GM12878 (cell line): Measurements from ENCODE around the gene CCDC9. TPM values are rescaled to one million over a fixed set of nuclear protein-coding genes. Genes with fewer than 3 reads are reported as not detected.

Source experiments
- ATAC-seq: fragments of 200-7000 bp; cut with Tn5 transposase; 3 replicates; pipeline ENCODE4 v1.9.1; 2020; ENCODE audit warnings: mild to moderate bottlenecking, moderate library complexity
- BruUV-seq: library from RNA; stranded (reverse); fragments of 400-500 nt; replicated peaks from 2 replicates; lab custom pipeline; 2021; lab: Mats Ljungman, UMichigan
- CTCF ChIA-PET: fragments of 300-600 bp; sonication (Branson Sonifier 250); formaldehyde crosslinking; extraction: SDS; loops from one replicate; lab custom pipeline; 2021; ENCODE audit warnings: inconsistent platforms; lab: Yijun Ruan, JAX
- POLR2A ChIA-PET: fragments of 350-600 bp; formaldehyde crosslinking; extraction: SDS; loops from one replicate; lab custom pipeline; 2021; ENCODE audit warnings: inconsistent platforms; lab: Charles Lee
- RAD21 ChIA-PET: fragments of 300-600 bp; sonication (Branson Sonifier 250); formaldehyde crosslinking; loops from one replicate; lab custom pipeline; 2023; ENCODE audit warnings: antibody characterized with exemption; ENCODE audit not compliant: unreplicated experiment; lab: Charles Lee
- SMC1A ChIA-PET: fragments of 300-600 bp; sonication (Branson Sonifier 250); formaldehyde crosslinking; loops from one replicate; lab custom pipeline; 2023; ENCODE audit not compliant: unreplicated experiment, uncharacterized antibody; lab: Charles Lee
- DNase-seq: peaks from one replicate; pipeline ENCODE4 v3.0.0-alpha.2; 2011; ENCODE audit warnings: low read depth, low spot score
- FAIRE-seq: peaks from 3 replicates; lab custom pipeline; 2011; peaks lifted over from hg19 to GRCh38; lab: Jason Lieb, UNC
- H2AFZ ChIP-seq: 2 replicates; pipeline ENCODE4 v1.6.0; 2011; ENCODE audit warnings: low read depth, low read length, control low read depth; ENCODE audit not compliant: control insufficient read depth
- H3K27ac ChIP-seq: 2 replicates; pipeline ENCODE4 v1.5.1; 2011; ENCODE audit warnings: control low read depth; ENCODE audit not compliant: control insufficient read depth, insufficient read depth
- H3K27me3 ChIP-seq, 2 experiments: replicated peaks in 1 of 2; 2 replicates each; pipeline versions ENCODE4 v1.6.0 to v1.6.1; 2011; ENCODE audit warnings: low read length in 1 of 2; ENCODE audit not compliant: control insufficient read depth in 2 of 2, insufficient read depth in 2 of 2
- H3K36me3 ChIP-seq, 2 experiments: 2 replicates each; pipeline ENCODE4 v1.5.1; 2011; ENCODE audit warnings: low read length in 1 of 2; ENCODE audit not compliant: control insufficient read depth in 2 of 2, insufficient read depth in 2 of 2
- H3K4me1 ChIP-seq: 2 replicates; pipeline ENCODE4 v1.6.1; 2011; ENCODE audit warnings: mild to moderate bottlenecking, low read length, moderate library complexity, mixed read lengths; ENCODE audit not compliant: control insufficient read depth, insufficient read depth
- H3K4me2 ChIP-seq: 2 replicates; pipeline ENCODE4 v1.6.0; 2011; ENCODE audit warnings: control low read depth; ENCODE audit not compliant: control insufficient read depth, insufficient read depth
- H3K4me3 ChIP-seq: fragments of 200-600 bp; sonication (generic); 2 replicates; pipeline ENCODE4 v1.5.1; 2016
- H3K79me2 ChIP-seq: 2 replicates; pipeline ENCODE4 v1.6.0; 2011; ENCODE audit warnings: low read length; ENCODE audit not compliant: control insufficient read depth, insufficient read depth
- H3K9ac ChIP-seq: 2 replicates; pipeline ENCODE4 v1.8.0; 2011; ENCODE audit warnings: low read length, control low read depth, mixed read lengths; ENCODE audit not compliant: control insufficient read depth, insufficient read depth
- H3K9me3 ChIP-seq: replicated peaks from 3 replicates; pipeline ENCODE4 v1.5.1; 2011; ENCODE audit warnings: mild to moderate bottlenecking, low read length; ENCODE audit not compliant: control insufficient read depth, insufficient read depth
- H4K20me1 ChIP-seq: 2 replicates; pipeline ENCODE4 v1.6.0; 2011; ENCODE audit not compliant: control insufficient read depth, insufficient read depth
- BCLAF1 ChIP-seq: fragments of 450-650 bp; IDR thresholded peaks from 2 replicates; pipeline ENCODE4 v1.6.1; 2017; ENCODE audit warnings: antibody characterized with exemption, mild to moderate bottlenecking, moderate library complexity
- CEBPZ ChIP-seq: fragments of 150-350 bp; IDR thresholded peaks from 2 replicates; pipeline ENCODE4 v1.6.1; 2016; ENCODE audit warnings: low read depth, low read length
- CHD1 ChIP-seq: IDR thresholded peaks from 2 replicates; pipeline ENCODE4 v1.6.1; 2012; ENCODE audit warnings: low read depth, low read length, improper control_type of control experiment
- CTCF ChIP-seq, 3 experiments: IDR thresholded peaks in 2 of 3; conservative IDR thresholded peaks in 1 of 3; 2 replicates each; pipeline ENCODE4 v1.5.1; 2011; ENCODE audit warnings: low read depth in 3 of 3, low read length in 3 of 3, mild to moderate bottlenecking in 3 of 3, control low read depth in 2 of 3, moderate library complexity in 2 of 3, inconsistent platforms in 1 of 3, mixed read lengths in 1 of 3; ENCODE audit not compliant: control insufficient read depth in 2 of 3, insufficient read depth in 1 of 3; ENCODE audit errors: extremely low read depth in 1 of 3
- HDAC2 ChIP-seq: fragments of 200-600 bp; sonication (generic); IDR thresholded peaks from 2 replicates; pipeline ENCODE4 v1.6.1; 2017
- MYC ChIP-seq: IDR thresholded peaks from 2 replicates; pipeline ENCODE4 v1.6.1; 2011; ENCODE audit warnings: mild to moderate bottlenecking, low read length, moderate library complexity, inconsistent platforms; ENCODE audit not compliant: insufficient read depth, insufficient replicate concordance, insufficient read length, severe bottlenecking
- RUNX3 ChIP-seq: IDR thresholded peaks from 2 replicates; pipeline ENCODE4 v1.6.1; 2012; ENCODE audit warnings: low read length, inconsistent platforms
- SIX5 ChIP-seq: IDR thresholded peaks from 2 replicates; pipeline ENCODE4 v1.6.1; 2011; ENCODE audit warnings: mild to moderate bottlenecking, low read depth, low read length, moderate library complexity; ENCODE audit not compliant: severe bottlenecking
- SKIL ChIP-seq: fragments of 450-650 bp; IDR thresholded peaks from 2 replicates; pipeline ENCODE4 v1.6.1; 2017; ENCODE audit warnings: mild to moderate bottlenecking, low read depth, inconsistent platforms; ENCODE audit not compliant: poor library complexity, severe bottlenecking
- SP1 ChIP-seq: IDR thresholded peaks from one replicate; pipeline ENCODE4 v1.6.1; 2011; ENCODE audit warnings: low read depth, low read length
- WGBS: methylation state at CpG from one replicate; pipeline ENCODE4 v1.1.6; 2016; ENCODE audit warnings: low lambda C conversion rate; ENCODE audit not compliant: insufficient replicate concordance, insufficient coverage; ENCODE audit errors: missing lambda C conversion rate; 5-methylcytosine and 5-hydroxymethylcytosine counted together
- in situ Hi-C: fragments of 300-500 bp; cut with MboI; formaldehyde crosslinking; loops from 9 replicates; pipeline ENCODE4 v1.14.3; 2018; ENCODE audit warnings: mixed read lengths
- intact Hi-C: fragments of 100-400 bp; cut with micrococcal nuclease; formaldehyde crosslinking; loops from one replicate; pipeline ENCODE4 v1.14.2; 2022; ENCODE audit not compliant: unreplicated experiment
- polyA plus RNA-seq, 11 experiments: library from polyadenylated mRNA; depleted of rRNA in 4 of 11; unstranded in 6 of 11; stranded (reverse) in 5 of 11; fragments of >200 nt; fragmentation: Nextera tagmentation in 4 of 11; fragmentation: Illumina TruSeq in 1 of 11; extraction: Ambion mirVana in 4 of 11; extraction: Trizol in 1 of 11; gene quantifications; 1 replicate in 1 of 11; 2 replicates in 10 of 11; pipeline versions ENCODE4 v1.2.1 to v1.2.3, GENCODE V29; 2011 to 2016; ENCODE audit warnings: inconsistent platforms in 2 of 11, missing spikeins in 2 of 11, low read depth in 1 of 11
- total RNA-seq, 4 experiments: library from RNA; depleted of rRNA in 3 of 4; stranded (reverse); fragments of >200 nt in 3 of 4; fragmentation: Illumina TruSeq in 1 of 4; extraction: Trizol in 1 of 4; gene quantifications; 2 replicates each; pipeline versions ENCODE4 v1.2.1 to v1.2.3, GENCODE V29; 2013 to 2021

Gene CCDC9
- total and polyA plus RNA-seq, 10 of the 15 experiments (the other 5 are each of a cell fraction or from before 2014, with no cell fraction given), result 0.18 to 17.5 (median 7.1) TPM; not detected in 1

- peak overlapping the region; percentile 65 for H3K27ac ChIP-seq
- ChIA-PET CTCF (interaction anchor here (0.6 to 6.6 kb wide), 47 partner anchors 9 to 528 kb away, joined by 3 to 473 read pairs (median 5); partner anchors contain the start of genes CCDC9, SAE1 and ZC3H4), SMC1A (interaction anchor here (0.7 to 6.1 kb wide), 23 partner anchors 9 to 231 kb away, joined by 3 to 211 read pairs (median 6); partner anchors contain the start of genes CCDC9, SAE1 and ZC3H4), POLR2A (interaction anchor here (0.6 to 4.3 kb wide), 18 partner anchors 10 to 131 kb away, joined by 3 to 66 read pairs (median 5); partner anchors contain the start of genes CCDC9, INAFM1 and ZC3H4), RAD21 (interaction anchor here (0.5 to 4.8 kb wide), 36 partner anchors 9 to 231 kb away, joined by 3 to 255 read pairs (median 5); partner anchors contain the start of genes CCDC9, INAFM1, SAE1 and ZC3H4)
- DNase-seq (no peak), FAIRE-seq (no peak), ATAC-seq (peak; percentile 94)
- intact Hi-C loops (loop anchor here (1.0 to 10.0 kb wide), 5 partner anchors 16 to 209 kb away; partner anchors contain the start of gene SAE1), in situ Hi-C loops (no loop called here)
- no peaks in the 10 kb centered on the region; the same call in 2 of the 3 replicates for H3K9me3 ChIP-seq
- peaks cover 1 to 4% of the 10 kb centered on the region in 2 experiments for H3K27me3 ChIP-seq
- H3K79me2 ChIP-seq, result no peaks in the 10 kb centered on the region
- H3K36me3 ChIP-seq, result no peaks in the 10 kb centered on the region
- H3K9ac ChIP-seq, result peak overlapping the region; percentile 70
- peak overlapping the region; percentile 98 for H3K4me2 ChIP-seq
- peaks cover 29% of the 10 kb centered on the region for H3K4me1 ChIP-seq
- H4K20me1 ChIP-seq, result no peaks in the 10 kb centered on the region
- H2AFZ ChIP-seq, result peak overlapping the region; percentile 83
- H3K4me3 ChIP-seq, result peak overlapping the region; percentile 54
- WGBS, result 4% methylated on average over 46 of the region's 46 CpGs
- BruUV-seq, result TSS peak; percentile 81
- TF ChIP-seq CHD1 (no peak), BCLAF1 (no peak), SKIL (no peak), HDAC2 (no peak), SIX5 (no peak), CTCF (IDR thresholded peaks at IDR 0.05 in 2 of 3, conservative IDR thresholded peaks at IDR 0.05 in 1 of 3; ENCODE audit: control insufficient read depth in 2 of 3, extremely low read depth in 1 of 3, insufficient read depth in 1 of 3, low read depth in 3 of 3, low read length in 3 of 3) (peak; percentile 93 to 99 (median 95); a peak in 5 of 6 replicates), SP1 (peak; percentile 30), RUNX3 (peak; percentile 38), CEBPZ (no peak), MYC (peak; percentile 39)
Measured at GRCh38 chr19:47243776-47244547, 12.4 kb upstream of the CCDC9 start.
